Measurements from ENCODE around the gene SLC35B2. TPM values are rescaled to one million over a fixed set of nuclear protein-coding genes. Genes with fewer than 3 reads are reported as not detected.

Gene SLC35B2
- total RNA-seq, 1 experiment from 2014 or later = 44.6 TPM

GRCh38 chr6:44221291-44221960 is 35.9 kb downstream of the SLC35B2 start:
- H3K9me3 ChIP-seq = no peaks in the 10 kb centered on the region
- no peaks in the 10 kb centered on the region for H3K36me3 ChIP-seq (ENCODE audit: control insufficient read depth, insufficient read depth, low read length)
- TF ChIP-seq CTCF (IDR thresholded peaks at IDR 0.05; ENCODE audit: insufficient read depth in 1 of 2, low read depth in 1 of 2, low read length in 1 of 2, severe bottlenecking in 1 of 2, unreplicated experiment in 1 of 2) = peak; percentile 59 to 83
- H3K4me1 ChIP-seq = peaks cover 45% of the 10 kb centered on the region
- Mint-ChIP-seq H3K27me3 (ENCODE audit: insufficient read depth, unreplicated experiment) (no peaks in the 10 kb centered on the region), H3K4me1 (ENCODE audit: low read depth, unreplicated experiment) (peaks cover 15% of the 10 kb centered on the region), H3K27ac (ENCODE audit: unreplicated experiment) (no peak overlapping the region), H3K36me3 (ENCODE audit: insufficient read depth, unreplicated experiment) (peaks cover 12% of the 10 kb centered on the region), H3K9me3 (ENCODE audit: unreplicated experiment) (no peaks in the 10 kb centered on the region), H3K4me3 (ENCODE audit: unreplicated experiment) (peak overlapping the region; percentile 89)
- no peak overlapping the region for H3K4me3 ChIP-seq (ENCODE audit: low read depth, low read length)
- ChIA-PET CTCF (interaction anchor here (0.6 to 1.6 kb wide), 7 partner anchors 8 to 584 kb away, joined by 3 to 13 read pairs (median 5); no protein-coding TSS in a partner anchor), POLR2A (interaction anchor here (0.6 to 0.7 kb wide), 2 partner anchors 53 to 109 kb away, joined by 3 read pairs; no protein-coding TSS in a partner anchor)
- intact Hi-C loops (cut with micrococcal nuclease; ENCODE audit: unreplicated experiment) = loop anchor here (1.0 kb wide), 1 partner anchor 13 kb away; no protein-coding TSS in a partner anchor
- peak; percentile 74 to 79 for DNase-seq
- no peaks in the 10 kb centered on the region for H3K27me3 ChIP-seq (replicated peaks; ENCODE audit: control insufficient read depth, insufficient read depth, low read length)
- no TSS peak for BruUV-seq (replicated peaks)

- H3K4me1 ChIP-seq = peaks cover 39% of the 10 kb centered on the region
- DNase-seq = no peak
- no peaks in the 10 kb centered on the region for H3K27me3 ChIP-seq (replicated peaks; ENCODE audit: control insufficient read depth, insufficient read depth, low read length)
- H3K36me3 ChIP-seq (ENCODE audit: control insufficient read depth, insufficient read depth, low read length) = no peaks in the 10 kb centered on the region
- no TSS peak for BruUV-seq (replicated peaks)
- no peak for TF ChIP-seq CTCF (IDR thresholded peaks at IDR 0.05; ENCODE audit: insufficient read depth in 1 of 2, low read depth in 1 of 2, low read length in 1 of 2, severe bottlenecking in 1 of 2, unreplicated experiment in 1 of 2)
- Mint-ChIP-seq H3K27me3 (ENCODE audit: insufficient read depth, unreplicated experiment) (no peaks in the 10 kb centered on the region), H3K9me3 (ENCODE audit: unreplicated experiment) (no peaks in the 10 kb centered on the region), H3K27ac (ENCODE audit: unreplicated experiment) (no peak overlapping the region), H3K4me3 (ENCODE audit: unreplicated experiment) (peak overlapping the region; percentile 89), H3K4me1 (ENCODE audit: low read depth, unreplicated experiment) (peaks cover 16% of the 10 kb centered on the region), H3K36me3 (ENCODE audit: insufficient read depth, unreplicated experiment) (peaks cover 12% of the 10 kb centered on the region)
- POLR2A ChIA-PET = no interaction called here
- intact Hi-C loops (cut with micrococcal nuclease; ENCODE audit: unreplicated experiment) = loop anchor here (1.0 kb wide), 1 partner anchor 13 kb away; no protein-coding TSS in a partner anchor
- no peak overlapping the region for H3K4me3 ChIP-seq (ENCODE audit: low read depth, low read length)
- H3K9me3 ChIP-seq = no peaks in the 10 kb centered on the region
- CTCF ChIA-PET = interaction anchor here (0.6 to 1.6 kb wide), 3 partner anchors 13 to 19 kb away, joined by 3 to 13 read pairs (median 8); no protein-coding TSS in a partner anchor
Measured at GRCh38 chr6:44220913-44221290, 36.4 kb downstream of the SLC35B2 start.

GRCh38 chr6:44219815-44220784 is 37.2 kb downstream of the SLC35B2 start:
- Histone ChIP-seq H3K36me3 (ENCODE audit: control insufficient read depth, insufficient read depth, low read length) (no peaks in the 10 kb centered on the region), H3K9me3 (no peaks in the 10 kb centered on the region), H3K27me3 (replicated peaks; ENCODE audit: control insufficient read depth, insufficient read depth, low read length) (no peaks in the 10 kb centered on the region), H3K4me3 (ENCODE audit: low read depth, low read length) (peak overlapping the region; percentile 61), H3K4me1 (peaks cover 31% of the 10 kb centered on the region)
- intact Hi-C loops (cut with micrococcal nuclease; ENCODE audit: unreplicated experiment) = no loop called here
- H3K27ac Mint-ChIP-seq (ENCODE audit: unreplicated experiment) = peak overlapping the region; percentile 92
- CTCF ChIA-PET = interaction anchor here (0.7 to 1.7 kb wide), 11 partner anchors 14 to 120 kb away, joined by 3 to 13 read pairs (median 6); no protein-coding TSS in a partner anchor
- TSS peak; percentile 59 for BruUV-seq (replicated peaks)
- no peaks in the 10 kb centered on the region for H3K27me3 Mint-ChIP-seq (ENCODE audit: insufficient read depth, unreplicated experiment)
- peaks cover 16% of the 10 kb centered on the region for H3K4me1 Mint-ChIP-seq (ENCODE audit: low read depth, unreplicated experiment)
- H3K9me3 Mint-ChIP-seq (ENCODE audit: unreplicated experiment) = no peaks in the 10 kb centered on the region
- peaks cover 12% of the 10 kb centered on the region for H3K36me3 Mint-ChIP-seq (ENCODE audit: insufficient read depth, unreplicated experiment)
- POLR2A ChIA-PET = interaction anchor here (0.5 to 2.5 kb wide), 3 partner anchors 17 to 59 kb away, joined by 3 to 14 read pairs (median 3); partner anchors contain the start of gene HSP90AB1
- H3K4me3 Mint-ChIP-seq (ENCODE audit: unreplicated experiment) = peak overlapping the region; percentile 85
- DNase-seq = no peak
- TF ChIP-seq CTCF (IDR thresholded peaks at IDR 0.05; ENCODE audit: insufficient read depth in 1 of 2, low read depth in 1 of 2, low read length in 1 of 2, severe bottlenecking in 1 of 2, unreplicated experiment in 1 of 2) = peak; percentile 30 to 44
